Fibroblast of lung (primary cell): ENCODE results near the gene FBXW11. TPM values are rescaled to one million over a fixed set of nuclear protein-coding genes. Genes with fewer than 3 reads are reported as not detected.

Experiments used
- DNase-seq, 2 donors: peaks; one replicate each; pipeline versions ENCODE4 v3.0.0 to v3.0.0-alpha.2; 2010; ENCODE audit warnings: low read depth in 2 of 2
- H2AFZ ChIP-seq: 2 replicates; pipeline ENCODE4 v1.5.1; 2012; ENCODE audit warnings: low read length, control low read depth, inconsistent platforms
- H3K27ac ChIP-seq: 2 replicates; pipeline ENCODE4 v1.5.1; 2011; ENCODE audit warnings: low read length, control low read depth; ENCODE audit not compliant: insufficient read depth
- H3K27me3 ChIP-seq: 2 replicates; pipeline ENCODE4 v1.5.1; 2011; ENCODE audit warnings: mild to moderate bottlenecking, low read length; ENCODE audit not compliant: control insufficient read depth, insufficient read depth
- H3K36me3 ChIP-seq: 2 replicates; pipeline ENCODE4 v1.5.1; 2011; ENCODE audit warnings: low read length; ENCODE audit not compliant: control insufficient read depth, insufficient read depth
- H3K4me1 ChIP-seq: 2 replicates; pipeline ENCODE4 v1.5.1; 2011; ENCODE audit warnings: low read length; ENCODE audit not compliant: control insufficient read depth, insufficient read depth; ENCODE audit errors: extremely low read depth
- H3K4me2 ChIP-seq: 2 replicates; pipeline ENCODE4 v1.5.1; 2011; ENCODE audit warnings: low read length, control low read depth; ENCODE audit not compliant: insufficient read depth; ENCODE audit errors: extremely low read depth
- H3K4me3 ChIP-seq, 4 experiments: fragments of 200-600 bp in 1 of 4; sonication (generic) in 1 of 4; replicated peaks in 1 of 4; 2 replicates each; pipeline ENCODE4 v1.5.1; 2011 to 2016; ENCODE audit warnings: low read length in 4 of 4, low read depth in 3 of 4, mild to moderate bottlenecking in 3 of 4, control low read depth in 2 of 4, inconsistent platforms in 1 of 4, mixed read lengths in 1 of 4; ENCODE audit not compliant: insufficient read depth in 1 of 4; ENCODE audit errors: control extremely low read depth in 1 of 4
- H3K79me2 ChIP-seq: 2 replicates; pipeline ENCODE4 v1.5.1; 2012; ENCODE audit warnings: mild to moderate bottlenecking, low read length, inconsistent platforms; ENCODE audit not compliant: control insufficient read depth, insufficient read depth
- H3K9ac ChIP-seq: 2 replicates; pipeline ENCODE4 v1.5.1; 2011; ENCODE audit warnings: mild to moderate bottlenecking, low read length, control low read depth; ENCODE audit not compliant: insufficient read depth
- H3K9me3 ChIP-seq: 2 replicates; pipeline ENCODE4 v1.5.1; 2012; ENCODE audit warnings: low read depth, low read length; ENCODE audit not compliant: control insufficient read depth, insufficient read depth
- H4K20me1 ChIP-seq: 2 replicates; pipeline ENCODE4 v1.5.1; 2011; ENCODE audit warnings: low read length; ENCODE audit not compliant: control insufficient read depth, insufficient read depth; ENCODE audit errors: extremely low read depth
- CTCF ChIP-seq, 2 donors: IDR thresholded peaks in 1 of 2; conservative IDR thresholded peaks in 1 of 2; 1 replicate in 1 of 2; 2 replicates in 1 of 2; pipeline ENCODE4 v1.5.1; 2011 to 2012; ENCODE audit warnings: low read length in 2 of 2, control low read depth in 1 of 2, inconsistent platforms in 1 of 2, low read depth in 1 of 2, mild to moderate bottlenecking in 1 of 2
- EZH2 ChIP-seq: IDR thresholded peaks from 2 replicates; pipeline ENCODE4 v1.5.1; 2012; ENCODE audit warnings: low read length, control low read depth, mild to moderate bottlenecking; ENCODE audit errors: missing control alignments
- polyA plus RNA-seq, 2 donors: library from polyadenylated mRNA; depleted of rRNA in 1 of 2; stranded (reverse) in 1 of 2; unstranded in 1 of 2; fragments of >200 nt; gene quantifications; 2 replicates each; pipeline ENCODE4 v1.2.1, GENCODE V29; 2011 to 2012; ENCODE audit warnings: missing spikeins in 1 of 2
- total RNA-seq: library from RNA; depleted of rRNA; stranded (reverse); fragments of >200 nt; gene quantifications from 2 replicates; pipeline ENCODE4 v1.2.1, GENCODE V29; 2014

The FBXW11 gene
- total and polyA plus RNA-seq, 2 donors (not counting 1 experiment from before 2014, with no cell fraction given): 52.6 to 113 TPM

GRCh38 chr5:171867786-171868185 lies 138.7 kb downstream of the FBXW11 start:
- Histone ChIP-seq H2AFZ (no peak overlapping the region), H3K79me2 (no peaks in the 10 kb centered on the region), H3K27me3 (no peaks in the 10 kb centered on the region), H3K9ac (no peak overlapping the region), H3K4me3 (no peak overlapping the region), H3K9me3 (no peaks in the 10 kb centered on the region), H3K4me2 (no peak overlapping the region), H3K27ac (no peak overlapping the region), H4K20me1 (no peaks in the 10 kb centered on the region), H3K4me1 (no peaks in the 10 kb centered on the region), H3K36me3 (no peaks in the 10 kb centered on the region)
- DNase-seq: peak; percentile 26 to 72
- TF ChIP-seq EZH2 (no peak), CTCF (conservative IDR thresholded peaks at IDR 0.05 in 1 of 2, IDR thresholded peaks at IDR 0.05 in 1 of 2; ENCODE audit: low read depth in 1 of 2, low read length in 2 of 2) (no peak)

GRCh38 chr5:171865471-171865870 lies 141.0 kb downstream of the FBXW11 start:
- no peak overlapping the region for H3K9ac ChIP-seq
- no peaks in the 10 kb centered on the region for H3K4me1 ChIP-seq
- no peaks in the 10 kb centered on the region for H3K27me3 ChIP-seq

GRCh38 chr5:171863935-171864334 lies 142.5 kb downstream of the FBXW11 start:
- Histone ChIP-seq H3K27me3 (no peaks in the 10 kb centered on the region), H3K4me3 (no peak overlapping the region), H3K9ac (no peak overlapping the region), H3K4me2 (no peak overlapping the region), H3K79me2 (no peaks in the 10 kb centered on the region), H3K27ac (no peak overlapping the region), H3K4me1 (no peaks in the 10 kb centered on the region), H3K36me3 (peaks cover 1% of the 10 kb centered on the region), H4K20me1 (no peaks in the 10 kb centered on the region), H2AFZ (no peak overlapping the region), H3K9me3 (no peaks in the 10 kb centered on the region)
- DNase-seq: peak; percentile 41 to 96
- TF ChIP-seq CTCF (conservative IDR thresholded peaks at IDR 0.05 in 1 of 2, IDR thresholded peaks at IDR 0.05 in 1 of 2; ENCODE audit: low read depth in 1 of 2, low read length in 2 of 2) (no peak), EZH2 (no peak)

More at GRCh38 chr5:171865471-171865870, 141.0 kb downstream of the FBXW11 start:
- Histone ChIP-seq H3K27ac (no peak overlapping the region), H2AFZ (no peak overlapping the region), H3K4me2 (no peak overlapping the region), H3K9me3 (no peaks in the 10 kb centered on the region), H3K79me2 (no peaks in the 10 kb centered on the region), H3K4me3 (no peak overlapping the region), H3K36me3 (peaks cover 1% of the 10 kb centered on the region), H4K20me1 (no peaks in the 10 kb centered on the region)
- TF ChIP-seq CTCF (conservative IDR thresholded peaks at IDR 0.05 in 1 of 2, IDR thresholded peaks at IDR 0.05 in 1 of 2; ENCODE audit: low read depth in 1 of 2, low read length in 2 of 2) (no peak), EZH2 (no peak)
- no peak for DNase-seq
